HEK293 (cell line): ENCODE measurements around the gene IRF8.
A peak's percentile ranks its signal among the peaks of the same experiment; 100 is the strongest.

Experiments used
- CTCF ChIA-PET: fragments of 350-600 bp; formaldehyde crosslinking; extraction: SDS; loops from one replicate; lab custom pipeline; 2021; ENCODE audit warnings: antibody characterized with exemption; lab: Yijun Ruan, JAX
- POLR2A ChIA-PET: fragments of 300-600 bp; formaldehyde crosslinking; extraction: SDS; loops from one replicate; lab custom pipeline; 2020; ENCODE audit warnings: antibody characterized with exemption, inconsistent platforms; lab: Yijun Ruan, JAX
- H3K27ac ChIP-seq: fragments of 200-500 bp; sonication (Bioruptor generic); 2 replicates; pipeline ENCODE4 v1.5.1; 2014; ENCODE audit warnings: low read depth, low read length, control low read depth, inconsistent platforms; ENCODE audit errors: extremely low read depth
- H3K36me3 ChIP-seq, 2 experiments: fragments of 200-500 bp in 1 of 2; sonication (Bioruptor generic) in 1 of 2; 1 replicate in 1 of 2; 2 replicates in 1 of 2; pipeline ENCODE4 v1.5.1; 2014 to 2017; ENCODE audit warnings: inconsistent platforms in 2 of 2, low read length in 2 of 2; ENCODE audit not compliant: control insufficient read depth in 2 of 2, insufficient read depth in 1 of 2
- H3K4me1 ChIP-seq: fragments of 200-500 bp; sonication (Bioruptor generic); 2 replicates; pipeline ENCODE4 v1.5.1; 2014; ENCODE audit warnings: mild to moderate bottlenecking, low read length, inconsistent platforms; ENCODE audit not compliant: control insufficient read depth, insufficient read depth
- H3K4me3 ChIP-seq: 2 replicates; pipeline ENCODE4 v1.5.1; 2011; ENCODE audit warnings: low read depth, mild to moderate bottlenecking, control low read depth, low read length, moderate library complexity
- H3K9me3 ChIP-seq: fragments of 200-500 bp; sonication (Bioruptor generic); 2 replicates; pipeline ENCODE4 v1.5.1; 2014; ENCODE audit warnings: low read depth, low read length, inconsistent platforms; ENCODE audit not compliant: control insufficient read depth, insufficient read depth
- ATF2 ChIP-seq: fragments of 450-650 bp; formaldehyde crosslinking; IDR thresholded peaks from 2 replicates; pipeline ENCODE4 v1.5.1; 2016; ENCODE audit warnings: missing biosample characterization, missing genetic modification characterization, low read depth
- EGR2 ChIP-seq: fragments of 450-650 bp; formaldehyde crosslinking; IDR thresholded peaks from 2 replicates; pipeline ENCODE4 v1.5.1; 2016; ENCODE audit warnings: low read depth, missing biosample characterization, missing genetic modification characterization
- GLIS1 ChIP-seq: fragments of 450-650 bp; formaldehyde crosslinking; IDR thresholded peaks from 2 replicates; pipeline ENCODE4 v1.5.1; 2016; ENCODE audit warnings: missing biosample characterization, missing genetic modification characterization
- PRDM6 ChIP-seq: fragments of 450-650 bp; formaldehyde crosslinking; IDR thresholded peaks from 2 replicates; pipeline ENCODE4 v1.5.1; 2017; ENCODE audit warnings: missing biosample characterization, missing genetic modification characterization
- WT1 ChIP-seq: fragments of 450-650 bp; formaldehyde crosslinking; IDR thresholded peaks from 2 replicates; pipeline ENCODE4 v1.5.1; 2016; ENCODE audit warnings: missing biosample characterization, missing genetic modification characterization
- ZBTB17 ChIP-seq: fragments of 450-650 bp; formaldehyde crosslinking; IDR thresholded peaks from 2 replicates; pipeline ENCODE4 v1.5.1; 2016; ENCODE audit warnings: missing biosample characterization, missing genetic modification characterization
- ZBTB7A ChIP-seq: fragments of 450-650 bp; formaldehyde crosslinking; IDR thresholded peaks from 2 replicates; pipeline ENCODE4 v1.5.1; 2016; ENCODE audit warnings: low read depth, missing biosample characterization, missing genetic modification characterization
- ZFHX2 ChIP-seq: fragments of 450-650 bp; formaldehyde crosslinking; conservative IDR thresholded peaks from 2 replicates; pipeline ENCODE4 v1.5.1; 2016; ENCODE audit warnings: missing biosample characterization, missing genetic modification characterization
- ZNF138 ChIP-seq: fragments of 450-650 bp; formaldehyde crosslinking; IDR thresholded peaks from 2 replicates; pipeline ENCODE4 v1.5.1; 2016; ENCODE audit warnings: missing biosample characterization, missing genetic modification characterization, borderline replicate concordance
- ZNF223 ChIP-seq: fragments of 450-650 bp; formaldehyde crosslinking; IDR thresholded peaks from 2 replicates; pipeline ENCODE4 v1.5.1; 2016; ENCODE audit warnings: missing biosample characterization, missing genetic modification characterization
- ZNF580 ChIP-seq: fragments of 450-650 bp; formaldehyde crosslinking; IDR thresholded peaks from 2 replicates; pipeline ENCODE4 v1.5.1; 2016; ENCODE audit warnings: missing biosample characterization, missing genetic modification characterization
- ZNF596 ChIP-seq: fragments of 450-650 bp; IDR thresholded peaks from 2 replicates; pipeline ENCODE4 v1.5.0; 2018; ENCODE audit warnings: missing biosample characterization, mild to moderate bottlenecking, missing genetic modification characterization, moderate library complexity

IRF8 gene

DNA sequence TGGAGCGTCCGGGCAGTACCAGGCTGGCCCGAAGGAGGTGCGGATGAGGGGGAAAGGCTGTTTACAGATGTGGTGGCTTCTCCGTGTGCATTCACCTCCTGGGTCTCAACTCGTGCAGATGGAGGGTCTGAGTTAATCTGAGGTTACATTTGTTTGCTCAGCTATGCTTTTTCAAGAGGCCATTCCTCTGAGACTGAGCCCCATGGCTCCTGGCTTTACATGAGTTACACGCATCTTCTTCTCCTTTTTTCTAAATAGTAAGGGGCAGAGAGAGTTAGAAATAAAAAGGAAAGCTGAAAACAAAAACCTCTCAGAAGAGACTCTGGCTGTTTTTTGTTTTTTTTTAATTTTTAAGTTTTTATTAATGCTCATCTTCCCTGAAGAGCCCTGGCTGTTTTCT is 29.0 kb downstream of the IRF8 start (continued):
- TF ChIP-seq ZBTB7A (tag by site-specific recombination): no peak

DNA sequence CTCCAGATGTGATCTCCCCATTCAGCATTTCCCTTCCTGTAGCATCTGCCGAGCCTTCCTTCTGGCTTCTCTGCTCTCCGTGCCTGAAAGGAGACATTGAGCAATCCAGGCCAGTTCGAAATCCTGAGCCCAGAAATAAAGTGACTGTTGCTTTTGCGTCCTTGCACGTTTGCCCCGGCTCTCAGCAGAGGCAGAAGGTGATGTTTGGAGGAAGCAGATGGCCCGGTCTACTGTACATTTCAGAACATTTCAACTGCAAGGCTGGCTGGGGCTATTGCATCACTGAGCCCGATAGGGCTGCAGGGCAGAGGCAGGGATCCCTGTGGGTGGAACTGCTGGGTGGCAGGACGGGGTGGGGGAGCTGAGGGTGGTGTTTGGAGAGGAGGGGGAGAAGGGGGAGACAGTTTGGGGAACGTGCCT is 29.4 kb downstream of the IRF8 start:
- TF ChIP-seq EGR2 (peak; percentile 52), ZNF596 (tag by site-specific recombination) (no peak), ZFHX2 (peak; percentile 52), ZBTB17 (tag by site-specific recombination) (peak; percentile 45; the same call in 1 of the 2 replicates)
- TF ChIP-seq, all 188 proteins: peak for 3
- Histone ChIP-seq H3K4me3 (no peak overlapping the region), H3K36me3 (no peaks in the 10 kb centered on the region), H3K9me3 (no peaks in the 10 kb centered on the region), H3K27ac (no peak overlapping the region), H3K4me1 (no peaks in the 10 kb centered on the region)
- ChIA-PET POLR2A (no interaction called here), CTCF (interaction anchor here (1.2 kb wide), 1 partner anchor 22 kb away, joined by 3 read pairs; no protein-coding TSS in a partner anchor)

DNA sequence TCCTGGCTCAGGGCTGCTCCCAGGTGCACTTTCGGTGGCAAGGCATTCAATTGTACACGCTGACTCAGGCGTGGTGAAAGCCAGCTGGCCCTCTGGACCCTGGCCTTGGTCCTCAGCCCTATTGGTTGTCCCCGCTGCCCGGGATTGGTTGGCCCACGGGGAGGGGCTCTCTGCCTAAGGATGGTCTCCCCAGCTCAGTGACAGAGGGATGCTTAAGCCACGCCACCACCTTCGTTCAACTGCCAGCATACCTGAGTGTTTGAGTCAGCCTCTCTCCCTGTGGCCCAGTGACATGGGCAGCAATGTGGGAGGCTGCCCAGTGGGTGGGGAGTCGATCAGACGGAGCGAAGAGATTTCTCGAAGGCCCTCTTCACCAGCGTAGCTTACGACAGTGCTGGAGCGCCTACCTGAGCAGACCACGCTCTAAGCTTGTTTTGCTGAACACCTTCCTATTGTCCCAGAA is 30.3 kb downstream of the IRF8 start:
- ChIA-PET POLR2A (no interaction called here), CTCF (interaction anchor here (0.9 to 1.3 kb wide), 2 partner anchors 12 to 39 kb away, joined by 3 to 4 read pairs; no protein-coding TSS in a partner anchor)
- Histone ChIP-seq H3K4me1 (no peaks in the 10 kb centered on the region), H3K36me3 (no peaks in the 10 kb centered on the region), H3K9me3 (no peaks in the 10 kb centered on the region), H3K27ac (no peak overlapping the region), H3K4me3 (no peak overlapping the region)
- TF ChIP-seq ZNF580 (tag by site-specific recombination): no peak
- TF ChIP-seq ZFHX2: 0 out of 2 replicates have a peak, but pooled peaks have one; percentile 23
- no peak for TF ChIP-seq ZNF138 (tag by site-specific recombination)
- no peak for TF ChIP-seq PRDM6 (tag by site-specific recombination)
- TF ChIP-seq EGR2: peak; percentile 37; the same call in 1 of the 2 replicates
- TF ChIP-seq ATF2 (tag by site-specific recombination): no peak
- peak; percentile 60 for TF ChIP-seq GLIS1 (tag by site-specific recombination)

GRCh38 chr16:85930301-85930700 is 31.3 kb downstream of the IRF8 start:
- no peaks in the 10 kb centered on the region for H3K9me3 ChIP-seq
- H3K27ac ChIP-seq: no peak overlapping the region
- TF ChIP-seq WT1 (tag by site-specific recombination) (no peak), ZNF223 (tag by site-specific recombination) (no peak)
- TF ChIP-seq, all 188 proteins: peak for 0
- ChIA-PET POLR2A (no interaction called here), CTCF (interaction anchor here (0.6 to 1.6 kb wide), 2 partner anchors 111 to 321 kb away, joined by 3 to 4 read pairs; no protein-coding TSS in a partner anchor)
- H3K36me3 ChIP-seq: no peaks in the 10 kb centered on the region
- H3K4me1 ChIP-seq: no peaks in the 10 kb centered on the region
- no peak overlapping the region for H3K4me3 ChIP-seq
